Right lobe of liver (tissue), 6 donors: ENCODE measurements around the gene FAM9C. TPM values are rescaled to one million over a fixed set of nuclear protein-coding genes. Genes with fewer than 3 reads are reported as not detected.
"Not testable (repeated sequence)": the region's sequence is repeated elsewhere in the genome, so short reads cannot be mapped to it uniquely, and the experiment has no call there.

Experiments used
- ATAC-seq, 4 donors: fragments of 200-7000 bp; cut with Tn5 transposase; one replicate each; pipeline ENCODE4 v1.9.1; 2020; ENCODE audit warnings: mild to moderate bottlenecking in 4 of 4, moderate library complexity in 4 of 4
- DNase-seq, 3 donors: peaks; one replicate each; pipeline ENCODE4 v3.0.0-alpha.2; 2020
- H3K27ac ChIP-seq, 3 donors: fragments of 200-600 bp; one replicate each; pipeline ENCODE4 v1.8.0; 2022
- H3K27me3 ChIP-seq, 2 donors: fragments of 200-600 bp; one replicate each; pipeline ENCODE4 v1.8.0; 2022
- H3K36me3 ChIP-seq, 4 donors: fragments of 200-600 bp; sonication (generic) in 1 of 4; one replicate each; pipeline versions ENCODE4 v1.5.1 to v1.8.0; 2017 to 2022; ENCODE audit warnings: control low read depth in 1 of 4
- H3K4me1 ChIP-seq, 4 donors: fragments of 200-600 bp; sonication (generic) in 1 of 4; one replicate each; pipeline versions ENCODE4 v1.5.1 to v1.8.0; 2017 to 2022; ENCODE audit warnings: control low read depth in 1 of 4
- H3K4me3 ChIP-seq, 3 donors: fragments of 200-600 bp; one replicate each; pipeline ENCODE4 v1.8.0; 2022
- H3K9me3 ChIP-seq, 4 donors: fragments of 200-600 bp; sonication (generic) in 1 of 4; one replicate each; pipeline versions ENCODE4 v1.5.1 to v1.8.0; 2017 to 2022; ENCODE audit warnings: control low read depth in 1 of 4
- POLR2A ChIP-seq: fragments of 450-650 bp; IDR thresholded peaks from one replicate; pipeline ENCODE4 v1.6.1; 2017; ENCODE audit warnings: antibody characterized with exemption, mild to moderate bottlenecking
- WGBS: methylation state at CpG from one replicate; pipeline ENCODE4 v1.1.6; 2018; ENCODE audit warnings: low coverage, low lambda C conversion rate; ENCODE audit not compliant: insufficient coverage; ENCODE audit errors: missing lambda C conversion rate; 5-methylcytosine and 5-hydroxymethylcytosine counted together
- intact Hi-C, 2 donors: fragments of 100-400 bp; cut with DNase I; formaldehyde crosslinking; loops; one replicate each; pipeline versions ENCODE4 v1.11.2 to v1.14.1; 2022
- total RNA-seq, 6 experiments: library from RNA; depleted of rRNA in 2 of 6; stranded (reverse); fragments of >200 nt in 2 of 6; fragmentation: NEBNext Ultra II Directional in 3 of 6; extraction: Animal tissue kit (Norgen Biotek cat#: 25700) in 3 of 6; gene quantifications; one replicate each; pipeline versions ENCODE4 v1.1.0 to v1.2.4, GENCODE V29; 2016 to 2023
- TF ChIP-seq, protein P1 (sequence below), 4 donors: fragments of 200-600 bp in 3 of 4; fragments of 450-650 bp in 1 of 4; IDR thresholded peaks; one replicate each; pipeline versions ENCODE4 v1.5.1 to v1.8.0; 2016 to 2022; ENCODE audit warnings: antibody characterized with exemption in 4 of 4, mild to moderate bottlenecking in 2 of 4
- donor health status: DM: no; HTN: yes; CAD: no.
- donor health status: DM: no; HTN: no; CAD: no.
- donor health status: DM: no; HTN: no; CAD: no.
- donor health status: DM: no; HTN: yes; CAD: no.
- donor health status: DM: no; HTN: yes; CAD: no.

The FAM9C gene
- total RNA-seq, 6 experiments from 2014 or later = not detected

DNA sequence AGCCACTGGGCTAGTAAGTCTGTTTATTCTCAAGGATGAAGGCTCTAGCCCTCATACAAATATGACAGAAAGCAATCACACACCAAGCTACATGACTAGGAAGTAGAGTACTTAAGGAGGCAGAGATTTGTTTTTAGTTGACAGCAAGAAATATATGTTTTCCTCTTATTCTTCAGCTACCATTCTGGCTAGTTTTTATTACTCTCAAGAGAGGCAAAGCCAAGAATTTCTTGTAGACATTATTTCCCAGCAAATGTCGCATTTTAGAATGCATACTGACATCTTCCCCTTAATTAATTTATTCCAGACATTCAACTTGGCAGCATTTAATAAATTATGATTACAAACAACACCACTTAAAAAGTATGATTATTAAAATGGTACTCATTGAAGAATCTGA lies 23.4 kb upstream of the FAM9C start:
- Histone ChIP-seq H3K4me3 (no peak overlapping the region), H3K27me3 (no peaks in the 10 kb centered on the region), H3K36me3 (no peaks in the 10 kb centered on the region), H3K9me3 (peaks cover 0 to 2% (median 0%) of the 10 kb centered on the region in 4 donors), H3K27ac (no peak overlapping the region), H3K4me1 (no peaks in the 10 kb centered on the region)
- intact Hi-C loops = no loop called here
- ATAC-seq = no peak
- no peak for DNase-seq
- WGBS = 69% methylated on average over 1 of the region's 1 CpG
- TF ChIP-seq, protein P1, sequence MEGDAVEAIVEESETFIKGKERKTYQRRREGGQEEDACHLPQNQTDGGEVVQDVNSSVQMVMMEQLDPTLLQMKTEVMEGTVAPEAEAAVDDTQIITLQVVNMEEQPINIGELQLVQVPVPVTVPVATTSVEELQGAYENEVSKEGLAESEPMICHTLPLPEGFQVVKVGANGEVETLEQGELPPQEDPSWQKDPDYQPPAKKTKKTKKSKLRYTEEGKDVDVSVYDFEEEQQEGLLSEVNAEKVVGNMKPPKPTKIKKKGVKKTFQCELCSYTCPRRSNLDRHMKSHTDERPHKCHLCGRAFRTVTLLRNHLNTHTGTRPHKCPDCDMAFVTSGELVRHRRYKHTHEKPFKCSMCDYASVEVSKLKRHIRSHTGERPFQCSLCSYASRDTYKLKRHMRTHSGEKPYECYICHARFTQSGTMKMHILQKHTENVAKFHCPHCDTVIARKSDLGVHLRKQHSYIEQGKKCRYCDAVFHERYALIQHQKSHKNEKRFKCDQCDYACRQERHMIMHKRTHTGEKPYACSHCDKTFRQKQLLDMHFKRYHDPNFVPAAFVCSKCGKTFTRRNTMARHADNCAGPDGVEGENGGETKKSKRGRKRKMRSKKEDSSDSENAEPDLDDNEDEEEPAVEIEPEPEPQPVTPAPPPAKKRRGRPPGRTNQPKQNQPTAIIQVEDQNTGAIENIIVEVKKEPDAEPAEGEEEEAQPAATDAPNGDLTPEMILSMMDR (IDR thresholded peaks at IDR 0.05) = no peak
- TF ChIP-seq POLR2A = no peak

DNA sequence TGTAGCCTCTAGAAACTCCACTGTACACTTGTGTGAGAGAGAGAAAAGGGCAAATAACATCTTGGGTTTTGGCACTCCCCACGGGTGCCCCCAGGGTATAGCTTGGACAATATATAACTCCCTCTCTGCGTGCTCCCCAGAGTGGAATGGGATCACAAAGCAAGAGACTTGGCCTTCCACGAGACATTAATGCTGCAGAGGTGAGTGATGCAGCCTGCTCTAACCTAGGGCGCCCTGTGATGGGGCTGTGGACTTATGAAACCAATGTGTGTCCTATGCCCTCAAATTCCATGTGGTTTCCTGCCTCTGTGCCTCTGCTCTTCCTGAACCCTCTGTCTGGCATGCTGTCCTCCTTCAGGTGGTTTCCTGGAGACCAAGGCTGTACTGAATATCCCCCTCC lies 22.0 kb upstream of the FAM9C start:
- Histone ChIP-seq H3K27me3 (no peaks in the 10 kb centered on the region), H3K9me3 (peaks cover 0 to 2% (median 0%) of the 10 kb centered on the region in 4 donors), H3K4me1 (no peaks in the 10 kb centered on the region), H3K36me3 (no peaks in the 10 kb centered on the region), H3K4me3 (no peak overlapping the region), H3K27ac (no peak overlapping the region)
- TF ChIP-seq POLR2A = no peak
- TF ChIP-seq, protein P1 (IDR thresholded peaks at IDR 0.05) = no peak
- 20% methylated on average over 1 of the region's 4 CpGs for WGBS
- ATAC-seq (peak in 1 of 4 donors; percentile 12), DNase-seq (no peak)
- intact Hi-C loops = no loop called here

DNA sequence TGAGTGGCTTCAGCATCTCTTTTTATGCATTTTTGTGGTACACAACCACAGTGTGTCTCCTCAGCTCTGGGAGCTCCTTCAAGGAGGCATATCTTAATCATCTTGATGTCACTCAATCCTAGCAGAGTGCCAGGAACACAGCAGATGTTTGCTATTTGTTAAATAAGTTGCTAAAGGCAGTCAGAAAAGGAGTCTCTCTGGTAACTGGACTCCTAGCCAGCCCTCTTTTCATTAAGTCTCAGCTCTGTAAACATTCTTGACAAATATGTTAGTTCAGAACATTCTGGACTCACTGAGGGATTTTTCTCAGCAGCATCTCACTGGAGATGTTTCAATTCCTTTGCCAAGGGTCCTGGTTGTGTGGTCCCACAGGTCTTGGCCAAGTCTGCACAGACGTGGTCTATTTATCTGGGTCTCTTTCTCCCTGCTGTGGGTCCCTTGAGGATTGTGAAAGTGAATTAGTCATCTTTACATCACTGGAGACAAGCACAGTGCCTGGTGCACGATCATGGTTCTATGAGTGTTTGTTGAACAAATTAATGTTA lies 20.3 kb upstream of the FAM9C start:
- Histone ChIP-seq H3K27ac (no peak overlapping the region), H3K9me3 (peaks cover 0 to 2% (median 0%) of the 10 kb centered on the region in 4 donors), H3K4me3 (no peak overlapping the region), H3K27me3 (no peaks in the 10 kb centered on the region), H3K36me3 (no peaks in the 10 kb centered on the region), H3K4me1 (no peaks in the 10 kb centered on the region)
- ATAC-seq (no peak), DNase-seq (no peak)
- TF ChIP-seq, protein P1 (IDR thresholded peaks at IDR 0.05) = no peak
- no peak for TF ChIP-seq POLR2A
- 76% methylated on average over 2 of the region's 2 CpGs for WGBS
- intact Hi-C loops = no loop called here

DNA sequence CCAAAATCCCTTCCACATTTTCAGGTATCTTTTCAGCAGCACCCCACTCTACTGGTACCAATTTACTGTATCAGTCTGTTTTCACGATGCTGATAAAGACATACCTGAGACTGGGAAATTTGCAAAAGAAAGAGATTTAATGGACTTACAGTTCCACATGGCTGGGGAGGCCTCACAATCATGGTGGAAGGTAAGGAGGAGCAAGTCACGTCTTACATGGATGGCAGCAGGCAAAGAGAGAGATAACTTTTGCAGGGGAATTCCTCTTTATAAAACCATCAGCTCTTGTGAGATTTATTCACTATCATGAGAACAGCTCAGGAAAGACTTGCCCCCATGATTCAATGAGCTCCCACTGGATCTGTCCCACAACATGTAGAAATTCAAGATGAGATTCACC lies 18.7 kb upstream of the FAM9C start:
- H3K4me3 ChIP-seq, H3K27me3 ChIP-seq, DNase-seq, ATAC-seq, H3K36me3 ChIP-seq, intact Hi-C loops, H3K9me3 ChIP-seq, H3K4me1 ChIP-seq, H3K27ac ChIP-seq: not testable (repeated sequence)
- WGBS = 82% methylated on average over 2 of the region's 2 CpGs

DNA sequence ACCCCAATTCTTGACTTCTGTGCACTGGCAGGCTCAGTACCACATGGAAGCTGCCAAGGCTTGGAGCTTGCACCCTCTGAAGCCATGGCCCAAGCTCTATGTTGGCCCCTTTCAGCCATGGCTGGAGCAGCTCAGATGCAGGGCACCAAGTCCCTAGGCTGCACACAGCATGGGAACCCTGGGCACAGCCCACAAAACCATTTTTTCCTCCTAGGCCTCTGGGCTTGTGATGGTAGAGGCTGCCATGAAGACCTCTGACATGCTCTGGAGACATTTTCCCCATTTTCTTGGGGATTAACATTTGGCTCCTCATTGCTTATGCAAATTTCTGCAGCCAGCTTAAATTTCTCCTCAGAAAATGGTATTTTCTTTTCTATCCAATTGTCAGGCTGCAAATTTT lies 17.9 kb upstream of the FAM9C start:
- ATAC-seq, H3K9me3 ChIP-seq, H3K4me1 ChIP-seq, DNase-seq, intact Hi-C loops, H3K4me3 ChIP-seq, H3K36me3 ChIP-seq, H3K27me3 ChIP-seq, H3K27ac ChIP-seq: not testable (repeated sequence)

DNA sequence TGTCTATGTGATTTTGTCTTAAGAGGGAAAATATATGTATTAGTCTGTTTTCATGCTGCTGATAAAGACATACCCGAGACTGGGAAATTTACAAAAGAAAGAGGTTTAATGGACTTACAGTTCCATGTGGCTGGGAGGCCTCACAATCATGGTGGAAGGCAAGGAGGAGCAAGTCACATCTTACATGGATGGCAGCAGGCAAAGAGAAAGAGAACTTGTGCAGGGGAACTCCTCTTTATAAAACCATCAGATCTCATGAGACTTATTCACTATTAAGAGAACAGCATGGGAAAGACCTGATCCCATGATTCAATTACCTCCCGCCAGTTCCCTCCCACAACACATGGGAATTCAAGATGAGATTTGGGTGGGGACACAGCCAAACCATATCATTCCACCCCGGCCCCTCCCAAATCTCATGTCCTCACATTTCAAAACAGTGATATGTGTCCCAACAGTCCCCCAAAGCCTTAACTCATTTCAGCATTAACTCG lies 16.8 kb upstream of the FAM9C start:
- DNase-seq, H3K27me3 ChIP-seq, H3K9me3 ChIP-seq, intact Hi-C loops, ATAC-seq, H3K4me3 ChIP-seq, H3K4me1 ChIP-seq, H3K27ac ChIP-seq, H3K36me3 ChIP-seq: not testable (repeated sequence)
- WGBS = 85% methylated on average over 2 of the region's 4 CpGs
